ENCODE results near the gene TMEM144.

DNA sequence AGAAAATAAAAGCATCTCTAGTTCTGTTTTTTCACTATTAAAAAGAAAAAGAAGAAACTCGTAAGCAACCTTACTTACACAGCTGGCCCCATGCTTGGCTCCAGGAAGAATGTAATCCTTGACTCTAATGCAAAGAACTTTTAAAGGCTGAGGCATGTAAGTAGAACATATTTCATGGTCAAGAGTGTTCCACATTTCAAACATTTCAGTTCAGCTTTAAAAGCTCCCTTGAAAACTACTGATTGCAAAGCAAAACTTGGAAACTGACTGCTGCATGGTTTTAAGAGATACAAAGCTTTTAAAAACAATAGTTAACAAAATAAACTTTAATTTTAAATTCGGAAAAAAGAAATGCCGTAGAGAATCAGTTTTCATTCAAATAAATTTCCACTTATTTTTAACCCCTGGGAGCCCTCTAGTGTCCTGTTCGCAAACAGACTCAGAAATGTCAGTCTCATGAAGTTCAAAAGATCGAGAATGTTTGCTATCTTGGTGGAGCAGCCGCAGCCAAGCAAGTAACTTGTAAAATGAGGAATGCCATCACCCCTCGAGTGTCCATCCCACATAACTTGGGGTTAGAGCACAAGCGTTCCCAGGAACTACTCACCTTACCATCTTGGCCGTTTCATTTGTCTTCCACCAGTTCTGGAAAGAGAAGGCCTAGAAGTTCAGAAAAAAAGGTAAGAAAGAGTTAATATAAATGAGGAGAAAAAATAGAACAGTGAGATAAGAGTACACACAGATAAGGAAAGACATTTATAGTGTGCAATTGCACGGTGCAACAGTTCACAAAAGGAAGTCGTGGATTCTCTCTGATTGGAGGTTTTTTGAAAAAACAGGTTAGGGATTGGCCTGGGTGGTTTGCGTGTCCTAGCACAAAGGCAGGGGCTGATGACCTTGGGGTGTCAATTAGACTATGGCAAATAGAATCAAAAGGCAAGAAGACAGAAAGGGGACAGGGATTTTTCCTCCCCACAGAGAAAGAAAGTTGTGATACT, 37.7 kb upstream of the TMEM144 start, which contains the start of gene GASK1B:
- TF ChIP-seq, protein P1, sequence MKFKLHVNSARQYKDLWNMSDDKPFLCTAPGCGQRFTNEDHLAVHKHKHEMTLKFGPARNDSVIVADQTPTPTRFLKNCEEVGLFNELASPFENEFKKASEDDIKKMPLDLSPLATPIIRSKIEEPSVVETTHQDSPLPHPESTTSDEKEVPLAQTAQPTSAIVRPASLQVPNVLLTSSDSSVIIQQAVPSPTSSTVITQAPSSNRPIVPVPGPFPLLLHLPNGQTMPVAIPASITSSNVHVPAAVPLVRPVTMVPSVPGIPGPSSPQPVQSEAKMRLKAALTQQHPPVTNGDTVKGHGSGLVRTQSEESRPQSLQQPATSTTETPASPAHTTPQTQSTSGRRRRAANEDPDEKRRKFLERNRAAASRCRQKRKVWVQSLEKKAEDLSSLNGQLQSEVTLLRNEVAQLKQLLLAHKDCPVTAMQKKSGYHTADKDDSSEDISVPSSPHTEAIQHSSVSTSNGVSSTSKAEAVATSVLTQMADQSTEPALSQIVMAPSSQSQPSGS (tag by site-specific recombination; IDR thresholded peaks at IDR 0.05; ENCODE audit: low read depth), result no peak
- TF ChIP-seq ZBTB8A (tag by site-specific recombination; IDR thresholded peaks at IDR 0.05), result no peak
